Heart left ventricle (tissue), 16 donors: ENCODE results near the gene SLIT3. TPM values are rescaled to one million over a fixed set of nuclear protein-coding genes. Genes with fewer than 3 reads are reported as not detected.

Source experiments
- ATAC-seq, 4 donors: fragments of 200-7000 bp; cut with Tn5 transposase; one replicate each; pipeline ENCODE4 v1.9.1; 2020 to 2022; ENCODE audit warnings: moderate library complexity in 4 of 4, mild to moderate bottlenecking in 3 of 4, moderate number of reproducible peaks in 1 of 4
- DNase-seq, 5 donors: peaks; one replicate each; pipeline ENCODE4 v3.0.0-alpha.2; 2020
- H3K27ac ChIP-seq, 12 donors: fragments of 200-600 bp; sonication (generic) in 4 of 12; one replicate each; pipeline versions ENCODE4 v1.5.0 to v1.8.0; 2016 to 2022; ENCODE audit warnings: mild to moderate bottlenecking in 2 of 12
- H3K27me3 ChIP-seq, 9 donors: fragments of 200-600 bp; sonication (generic) in 2 of 9; one replicate each; pipeline versions ENCODE4 v1.5.1 to v1.8.0; 2016 to 2022; ENCODE audit warnings: mild to moderate bottlenecking in 3 of 9
- H3K36me3 ChIP-seq, 9 donors: fragments of 200-600 bp; sonication (generic) in 2 of 9; one replicate each; pipeline versions ENCODE4 v1.5.0 to v1.8.0; 2018 to 2022; ENCODE audit warnings: mild to moderate bottlenecking in 2 of 9
- H3K4me1 ChIP-seq, 12 donors: fragments of 200-600 bp; sonication (generic) in 4 of 12; one replicate each; pipeline versions ENCODE4 v1.5.0 to v1.8.0; 2016 to 2022; ENCODE audit warnings: mild to moderate bottlenecking in 3 of 12
- H3K4me3 ChIP-seq, 12 donors: fragments of 200-600 bp; sonication (generic) in 4 of 12; one replicate each; pipeline versions ENCODE4 v1.5.0 to v1.8.0; 2017 to 2022; ENCODE audit warnings: mild to moderate bottlenecking in 9 of 12, moderate library complexity in 4 of 12
- H3K9me3 ChIP-seq, 12 donors: fragments of 200-600 bp; sonication (generic) in 4 of 12; one replicate each; pipeline versions ENCODE4 v1.5.0 to v1.8.0; 2016 to 2022; ENCODE audit warnings: mild to moderate bottlenecking in 1 of 12
- CTCF ChIP-seq, 12 donors: fragments of 200-600 bp; sonication (generic) in 4 of 12; IDR thresholded peaks; one replicate each; pipeline versions ENCODE4 v1.5.0 to v1.8.0; 2018 to 2022; ENCODE audit warnings: antibody characterized with exemption in 12 of 12, mild to moderate bottlenecking in 5 of 12
- POLR2A ChIP-seq, 2 donors: fragments of 450-650 bp; IDR thresholded peaks; one replicate each; pipeline ENCODE4 v1.6.1; 2017; ENCODE audit warnings: antibody characterized with exemption in 2 of 2, mild to moderate bottlenecking in 2 of 2, moderate library complexity in 2 of 2
- WGBS, 4 donors: extraction: QIAGEN DNeasy Blood & Tissue Kit in 2 of 4; methylation state at CpG; one replicate each; pipeline versions ENCODE4 v1.1.5 to v1.1.7; 2013 to 2018; 5-methylcytosine and 5-hydroxymethylcytosine counted together
- intact Hi-C, 10 donors: fragments of 100-400 bp; cut with DNase I; formaldehyde crosslinking; loops; one replicate each; pipeline versions ENCODE4 v1.11.1 to v1.14.2; 2022
- polyA plus RNA-seq, 2 donors: library from polyadenylated mRNA; stranded (reverse); fragments of 200-250 nt; gene quantifications; one replicate each; pipeline ENCODE4 v1.2.3, GENCODE V29; 2013
- total RNA-seq, 9 donors: library from RNA; depleted of rRNA in 2 of 9; stranded (reverse); fragments of >200 nt in 2 of 9; fragmentation: NEBNext Ultra II Directional in 3 of 9; extraction: Animal tissue kit (Norgen Biotek cat#: 25700) in 3 of 9; gene quantifications; one replicate each; pipeline versions ENCODE4 v1.1.0 to v1.2.4, GENCODE V29; 2016 to 2023
- donor health status: ischemic (EF 13 %, LVEDD 7.1; RV severe dilation, severe dysfunction).
- donor health status: healthy with polysubstance abuse.
- donor health status: DM: no; HTN: yes; CAD: no.
- donor health status: DM: no; HTN: no; CAD: no.
- donor health status: ischemic (EF 25% LVEDD 6.9; RV normal size, moderate dysfunction).
- donor health status: ischemic (EF 25% LVEDD 5.7; RV mildly dilated, moderate dysfunction).
- donor health status: healthy.
- donor health status: DM: yes; HTN: yes; CAD: no.
- donor health status: ischemic (EF 35%, LVEDD 5.7; RV mildly dilated, moderate dysfunction).
- donor health status: nonischemic (EF 11% LVEDD 7.7; RV severe dilation, severe dysfunction).
- donor health status: DM: yes; HTN: yes; CAD: no.
- donor health status: PGD.
- donor health status: ischemic (EF 29% LVEDD 5.4; RV normal size, mild dysfunction).
- donor health status: nonischemic (EF 23%, LVEDD 6.1; RV moderate dilation, normal function).

SLIT3 gene
- total and polyA plus RNA-seq, 11 donors, result 2.3 to 40.3 (median 14.4) TPM

- H3K27me3 ChIP-seq, result no peaks in the 10 kb centered on the region
- DNase-seq (no peak), ATAC-seq (no peak)
- peaks cover 0 to 39% (median 9%) of the 10 kb centered on the region in 12 donors for H3K4me1 ChIP-seq
- no peak overlapping the region for H3K27ac ChIP-seq
- H3K9me3 ChIP-seq, result no peaks in the 10 kb centered on the region
- intact Hi-C loops, result loop anchor here in 2 of 10 donors (5.0 to 10.0 kb wide), 2 partner anchors 129 to 177 kb away; no protein-coding TSS in a partner anchor
- no peaks in the 10 kb centered on the region for H3K36me3 ChIP-seq
- no peak overlapping the region for H3K4me3 ChIP-seq
- TF ChIP-seq POLR2A (IDR thresholded peaks at IDR 0.05) (no peak), CTCF (IDR thresholded peaks at IDR 0.05) (no peak)
- 62 to 77% (median 74%) methylated on average over 8 of the region's 8 CpGs for WGBS, 4 donors
Observed at GRCh38 chr5:168883991-168884390, 416.9 kb downstream of the SLIT3 start.

GRCh38 chr5:168883281-168883741, 417.6 kb downstream of the SLIT3 start:
- H3K4me3 ChIP-seq, result no peak overlapping the region
- H3K27me3 ChIP-seq, result no peaks in the 10 kb centered on the region
- DNase-seq, result no peak
- ATAC-seq, result no peak
- H3K36me3 ChIP-seq, result no peaks in the 10 kb centered on the region
- H3K9me3 ChIP-seq, result no peaks in the 10 kb centered on the region
- H3K27ac ChIP-seq, result no peak overlapping the region
- intact Hi-C loops, result loop anchor here in 2 of 10 donors (5.0 to 10.0 kb wide), 2 partner anchors 129 to 176 kb away; no protein-coding TSS in a partner anchor
- TF ChIP-seq POLR2A (IDR thresholded peaks at IDR 0.05) (no peak), CTCF (IDR thresholded peaks at IDR 0.05) (no peak)
- peaks cover 0 to 39% (median 9%) of the 10 kb centered on the region in 12 donors for H3K4me1 ChIP-seq
- WGBS, 4 donors, result 80 to 87% (median 84%) methylated on average over 16 of the region's 16 CpGs

- peaks cover 0 to 39% (median 9%) of the 10 kb centered on the region in 12 donors for H3K4me1 ChIP-seq
- WGBS, 4 donors, result 83 to 87% (median 86%) methylated on average over 12 of the region's 12 CpGs
- no peak overlapping the region for H3K4me3 ChIP-seq
- TF ChIP-seq CTCF (IDR thresholded peaks at IDR 0.05), result no peak
- no peak for TF ChIP-seq POLR2A (IDR thresholded peaks at IDR 0.05)
- no peak for DNase-seq
- no peaks in the 10 kb centered on the region for H3K9me3 ChIP-seq
- no peaks in the 10 kb centered on the region for H3K36me3 ChIP-seq
- no peak overlapping the region for H3K27ac ChIP-seq
- no peaks in the 10 kb centered on the region for H3K27me3 ChIP-seq
- no peak for ATAC-seq
- intact Hi-C loops, result loop anchor here in 2 of 10 donors (5.0 to 10.0 kb wide), 2 partner anchors 127 to 175 kb away; no protein-coding TSS in a partner anchor
Observed at GRCh38 chr5:168882283-168882682, 418.7 kb downstream of the SLIT3 start.

- Histone ChIP-seq H3K36me3 (no peaks in the 10 kb centered on the region), H3K27me3 (no peaks in the 10 kb centered on the region), H3K4me1 (peaks cover 0 to 37% (median 9%) of the 10 kb centered on the region in 12 donors), H3K9me3 (no peaks in the 10 kb centered on the region), H3K27ac (no peak overlapping the region), H3K4me3 (no peak overlapping the region)
- 66 to 75% (median 71%) methylated on average over 11 of the region's 11 CpGs for WGBS, 4 donors
- DNase-seq (no peak), ATAC-seq (no peak)
- intact Hi-C loops, result loop anchor here in 2 of 10 donors (5.0 to 10.0 kb wide), 2 partner anchors 127 to 174 kb away; no protein-coding TSS in a partner anchor
- TF ChIP-seq POLR2A (IDR thresholded peaks at IDR 0.05) (no peak), CTCF (IDR thresholded peaks at IDR 0.05) (no peak)
Observed at GRCh38 chr5:168881427-168882149, 419.4 kb downstream of the SLIT3 start.
